Astrocyte of the spinal cord (primary cell): Measurements from ENCODE around the gene SCNN1B.

Experiments used
- DNase-seq: peaks from one replicate; pipeline ENCODE4 v3.0.0; 2011; ENCODE audit warnings: low read depth, low spot score
- H3K4me3 ChIP-seq: 2 replicates; pipeline ENCODE4 v1.5.1; 2011; ENCODE audit warnings: low read depth, mild to moderate bottlenecking, low read length, moderate library complexity
- CTCF ChIP-seq: IDR thresholded peaks from 2 replicates; pipeline ENCODE4 v1.5.1; 2012; ENCODE audit warnings: low read depth, mild to moderate bottlenecking, low read length, inconsistent platforms
- in situ Hi-C: cut with HindIII; loops from 2 replicates; pipeline ENCODE4 v1.10.0; 2017; ENCODE audit warnings: low sequenced_read_pairs

The SCNN1B gene

GRCh38 chr16:23345237-23345636, 43.1 kb downstream of the SCNN1B start:
- in situ Hi-C loops, result no loop called here
- no peak for DNase-seq
- no peak for TF ChIP-seq CTCF
- no peak overlapping the region for H3K4me3 ChIP-seq

GRCh38 chr16:23348579-23349469, 46.7 kb downstream of the SCNN1B start:
- no peak overlapping the region for H3K4me3 ChIP-seq
- peak; percentile 18 for TF ChIP-seq CTCF
- in situ Hi-C loops, result no loop called here
- no peak for DNase-seq

- no peak overlapping the region for H3K4me3 ChIP-seq
Measured at GRCh38 chr16:23351360-23351759, 49.3 kb downstream of the SCNN1B start.

GRCh38 chr16:23353440-23353839, 51.3 kb downstream of the SCNN1B start:
- TF ChIP-seq CTCF, result no peak
- in situ Hi-C loops, result no loop called here
- DNase-seq, result no peak
- no peak overlapping the region for H3K4me3 ChIP-seq

More at GRCh38 chr16:23351360-23351759, 49.3 kb downstream of the SCNN1B start:
- TF ChIP-seq CTCF, result no peak
- in situ Hi-C loops, result no loop called here
- no peak for DNase-seq

- H3K4me3 ChIP-seq, result no peak overlapping the region
- DNase-seq, result no peak
- in situ Hi-C loops, result no loop called here
- no peak for TF ChIP-seq CTCF
Measured at GRCh38 chr16:23354246-23354645, 52.1 kb downstream of the SCNN1B start.

- DNase-seq, result no peak
- no peak for TF ChIP-seq CTCF
- in situ Hi-C loops, result no loop called here
- H3K4me3 ChIP-seq, result no peak overlapping the region
Measured at GRCh38 chr16:23355106-23355670, 53.1 kb downstream of the SCNN1B start.
